Subcutaneous adipose tissue (tissue), 4 donors: ENCODE measurements around the gene MMP15. TPM values are rescaled to one million over a fixed set of nuclear protein-coding genes. Genes with fewer than 3 reads are reported as not detected.

ENCODE experiments used
- CTCF ChIP-seq: fragments of 450-650 bp; IDR thresholded peaks from one replicate; pipeline ENCODE4 v1.5.1; 2016; ENCODE audit warnings: low read depth, mild to moderate bottlenecking, control low read depth, antibody characterized with exemption, moderate library complexity
- total RNA-seq, 4 donors: library from RNA; depleted of rRNA; stranded (reverse); fragments of >200 nt; gene quantifications; one replicate each; pipeline ENCODE4 v1.1.0, GENCODE V29; 2016

MMP15 gene
- total RNA-seq, 4 donors from 2014 or later: 2.0 to 26.6 (median 3.4) TPM

GRCh38 chr16:58076514-58076913 is 51.0 kb downstream of the MMP15 start:
- no peak for TF ChIP-seq CTCF

- TF ChIP-seq CTCF: no peak
Observed at GRCh38 chr16:58077796-58078195, 52.2 kb downstream of the MMP15 start.

- TF ChIP-seq CTCF: no peak
Observed at GRCh38 chr16:58082381-58082780, 56.8 kb downstream of the MMP15 start.

- no peak for TF ChIP-seq CTCF
Observed at GRCh38 chr16:58084635-58085034, 59.1 kb downstream of the MMP15 start.

- no peak for TF ChIP-seq CTCF
Observed at GRCh38 chr16:58085171-58085570, 59.6 kb downstream of the MMP15 start.

GRCh38 chr16:58085584-58086251 is 60.2 kb downstream of the MMP15 start:
- no peak for TF ChIP-seq CTCF

GRCh38 chr16:58086381-58087208 is 61.0 kb downstream of the MMP15 start:
- no peak for TF ChIP-seq CTCF
